Fibroblast of skin of scalp (primary cell): Measurements from ENCODE around the gene TMEM238.
"Not testable (repeated sequence)": the region's sequence is repeated elsewhere in the genome, so short reads cannot be mapped to it uniquely, and the experiment has no call there.

ENCODE experiments used
- DNase-seq: peaks from one replicate; pipeline ENCODE4 v3.0.0-alpha.2; 2013

The TMEM238 gene

DNA sequence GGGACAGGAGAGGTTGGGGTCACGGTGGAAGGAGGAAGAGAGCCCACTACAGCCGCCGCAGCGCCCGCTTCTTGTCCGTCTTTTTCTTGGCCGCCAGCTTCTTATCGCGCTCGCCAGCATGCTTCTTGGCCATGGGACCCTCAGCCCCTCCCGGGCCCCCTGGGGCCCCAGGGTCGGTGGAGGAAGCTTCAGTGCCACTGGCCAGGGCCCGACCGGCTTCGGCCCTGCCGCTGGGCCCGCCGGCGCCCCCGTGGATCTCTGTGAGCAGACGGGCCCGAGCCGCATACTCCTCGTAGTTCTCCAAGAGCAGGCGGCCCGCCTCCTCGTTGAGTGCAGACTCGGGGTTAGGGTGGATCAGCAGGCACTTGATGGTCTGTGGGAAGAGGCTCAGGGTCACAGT is 17.3 kb upstream of the TMEM238 start:
- not testable (repeated sequence) for DNase-seq

- no peak for DNase-seq
Measured at GRCh38 chr19:55400281-55401087, 16.4 kb upstream of the TMEM238 start.

DNA sequence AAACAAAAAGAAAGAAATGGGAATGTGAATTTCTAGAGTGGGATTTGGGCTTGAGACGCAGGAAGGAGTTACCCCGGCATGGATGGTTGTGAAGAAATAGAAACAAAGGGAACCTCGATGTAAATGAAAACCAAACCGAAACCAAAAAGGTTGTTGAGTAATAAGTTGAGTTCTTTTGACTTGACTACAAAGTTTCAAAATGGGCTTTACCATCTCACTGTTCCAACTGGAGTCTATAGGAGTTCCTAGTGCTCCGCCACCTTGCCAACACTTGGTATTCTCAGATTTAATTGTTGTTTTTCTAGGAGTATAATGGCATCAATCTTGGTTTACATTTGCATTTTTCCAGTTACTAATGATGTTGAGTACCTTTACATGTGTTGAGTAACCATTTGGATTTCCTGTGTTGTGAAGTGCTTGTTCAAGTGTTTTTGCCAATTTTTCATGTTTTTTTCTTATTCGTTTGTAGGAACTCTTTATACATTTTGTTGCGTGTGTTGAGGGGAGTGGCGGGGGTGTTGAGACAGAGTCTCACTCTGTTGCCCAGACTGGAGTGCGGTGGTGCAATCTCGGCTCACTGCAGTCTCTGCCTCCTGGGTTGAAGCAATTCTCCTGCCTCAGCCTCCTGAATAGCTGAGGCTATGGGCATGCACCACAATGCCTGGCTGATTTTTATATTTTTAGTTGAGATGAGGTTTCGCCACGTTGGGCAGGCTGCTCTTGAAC is 14.3 kb upstream of the TMEM238 start:
- no peak for DNase-seq

DNA sequence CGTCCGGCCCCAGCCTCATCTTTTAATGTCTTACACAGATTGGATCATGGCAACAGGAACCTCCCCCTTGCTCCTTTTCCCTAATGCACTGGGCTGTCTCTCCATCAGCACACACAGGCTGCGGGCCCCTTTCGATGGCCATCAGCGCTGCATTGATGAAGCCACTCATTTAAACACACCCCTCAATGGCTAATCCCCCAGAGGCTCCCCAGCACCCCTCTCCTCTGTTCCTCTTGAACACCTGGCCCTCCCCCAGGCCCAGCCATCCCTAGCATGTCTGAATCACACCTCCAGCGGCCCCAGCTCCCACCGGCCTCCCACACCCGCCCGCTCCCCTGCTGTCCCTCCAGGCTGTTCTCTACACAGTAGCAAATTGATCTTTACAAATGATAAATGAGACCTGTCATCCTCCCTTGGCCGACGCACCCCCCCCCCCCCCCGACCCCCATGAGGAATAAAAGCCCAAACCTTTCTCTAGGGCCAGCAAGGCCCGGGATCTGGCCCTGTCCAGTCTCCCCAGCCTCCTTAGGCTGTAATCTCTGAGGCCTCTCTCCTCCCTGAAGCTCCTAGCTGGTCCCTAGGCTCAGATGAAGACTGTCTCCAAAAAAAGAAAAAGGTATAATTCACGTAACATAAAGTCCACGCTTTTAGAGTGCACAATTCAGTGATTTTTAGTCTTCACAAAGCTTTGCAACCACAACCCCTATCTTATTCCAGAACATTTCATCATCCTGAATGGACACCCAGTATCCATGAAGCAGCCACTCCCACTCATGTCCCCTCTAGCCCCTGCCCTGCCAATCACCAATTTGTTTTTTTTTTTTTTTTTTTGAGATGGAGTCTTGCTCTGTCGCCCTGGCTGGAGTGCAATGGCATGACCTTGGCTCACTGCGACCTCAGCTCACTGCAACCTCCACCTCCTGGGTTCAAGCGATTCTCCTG is 9.0 kb upstream of the TMEM238 start:
- DNase-seq: no peak

- DNase-seq: no peak
Measured at GRCh38 chr19:55391702-55392615, 7.9 kb upstream of the TMEM238 start.

- DNase-seq: no peak
Measured at GRCh38 chr19:55391191-55391670, 7.1 kb upstream of the TMEM238 start.

- peak; percentile 35 for DNase-seq
Measured at GRCh38 chr19:55390461-55390880, 6.4 kb upstream of the TMEM238 start.

GRCh38 chr19:55389386-55390317 is 5.6 kb upstream of the TMEM238 start:
- DNase-seq: no peak

- no peak for DNase-seq
Measured at GRCh38 chr19:55387736-55388497, 3.8 kb upstream of the TMEM238 start.

DNA sequence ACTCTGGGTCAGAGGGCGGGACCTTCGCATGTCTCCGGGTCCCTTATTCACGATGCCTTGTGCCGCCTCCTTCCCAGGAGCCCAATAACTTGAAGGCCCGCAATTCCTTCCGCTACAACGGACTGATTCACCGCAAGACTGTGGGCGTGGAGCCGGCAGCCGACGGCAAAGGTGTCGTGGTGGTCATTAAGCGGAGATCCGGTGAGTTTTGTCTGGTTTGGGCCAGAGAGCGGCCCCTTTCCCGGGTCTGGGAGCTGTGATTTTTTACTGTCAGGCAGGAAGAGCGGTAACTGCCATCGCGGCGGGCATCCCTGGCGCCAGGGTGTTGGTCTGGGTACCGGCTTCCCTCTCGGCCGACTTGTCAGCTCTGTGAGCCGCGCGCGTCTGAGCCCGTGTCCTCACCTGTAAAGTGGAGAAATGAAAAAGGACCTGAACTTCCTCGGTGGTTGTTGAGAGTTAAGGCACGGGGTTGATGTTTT is 2.4 kb upstream of the TMEM238 start:
- DNase-seq: no peak

DNA sequence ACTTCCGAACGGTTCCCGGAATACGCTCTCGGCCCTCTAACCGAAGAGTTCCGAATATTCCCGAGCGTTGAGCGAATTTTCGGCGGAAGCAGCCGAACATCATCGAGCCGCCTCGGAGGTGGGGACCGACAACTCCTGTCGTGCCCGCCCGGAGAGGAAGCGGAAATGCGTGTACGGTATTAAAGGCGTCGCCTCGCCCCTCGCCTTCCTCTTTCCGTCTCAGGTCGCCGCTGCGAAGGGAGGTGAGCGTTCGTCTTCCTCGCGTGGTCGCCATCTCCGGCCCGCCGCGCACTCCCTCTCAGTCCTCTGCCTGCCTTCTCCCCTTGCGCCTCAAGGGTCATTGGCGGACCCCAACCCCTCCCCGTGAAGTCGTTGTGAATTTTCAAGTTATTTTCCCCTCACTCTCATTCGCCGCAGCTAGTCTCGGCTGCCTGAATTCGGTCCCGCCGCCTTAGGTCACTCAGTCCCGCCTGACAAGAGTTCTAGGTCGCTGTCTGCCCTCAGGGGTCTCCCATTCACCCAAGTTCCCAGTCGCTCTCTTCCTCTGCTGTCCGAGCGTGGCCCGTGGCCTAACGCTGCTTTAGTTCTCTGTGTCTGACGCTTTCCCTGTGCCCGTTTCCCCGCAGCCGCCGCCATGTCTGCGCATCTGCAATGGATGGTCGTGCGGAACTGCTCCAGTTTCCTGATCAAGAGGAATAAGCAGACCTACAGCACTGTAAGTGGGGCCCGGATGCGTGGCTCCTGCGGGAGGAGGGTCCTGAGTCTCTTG is 1.8 kb upstream of the TMEM238 start, which contains the start of gene RPL28:
Gene RPL28 (plus strand): TSS at position 209 of the 769 bp plus-strand sequence. CDS start 426 bp downstream, at position 635.
- peak; percentile 98 for DNase-seq

DNA sequence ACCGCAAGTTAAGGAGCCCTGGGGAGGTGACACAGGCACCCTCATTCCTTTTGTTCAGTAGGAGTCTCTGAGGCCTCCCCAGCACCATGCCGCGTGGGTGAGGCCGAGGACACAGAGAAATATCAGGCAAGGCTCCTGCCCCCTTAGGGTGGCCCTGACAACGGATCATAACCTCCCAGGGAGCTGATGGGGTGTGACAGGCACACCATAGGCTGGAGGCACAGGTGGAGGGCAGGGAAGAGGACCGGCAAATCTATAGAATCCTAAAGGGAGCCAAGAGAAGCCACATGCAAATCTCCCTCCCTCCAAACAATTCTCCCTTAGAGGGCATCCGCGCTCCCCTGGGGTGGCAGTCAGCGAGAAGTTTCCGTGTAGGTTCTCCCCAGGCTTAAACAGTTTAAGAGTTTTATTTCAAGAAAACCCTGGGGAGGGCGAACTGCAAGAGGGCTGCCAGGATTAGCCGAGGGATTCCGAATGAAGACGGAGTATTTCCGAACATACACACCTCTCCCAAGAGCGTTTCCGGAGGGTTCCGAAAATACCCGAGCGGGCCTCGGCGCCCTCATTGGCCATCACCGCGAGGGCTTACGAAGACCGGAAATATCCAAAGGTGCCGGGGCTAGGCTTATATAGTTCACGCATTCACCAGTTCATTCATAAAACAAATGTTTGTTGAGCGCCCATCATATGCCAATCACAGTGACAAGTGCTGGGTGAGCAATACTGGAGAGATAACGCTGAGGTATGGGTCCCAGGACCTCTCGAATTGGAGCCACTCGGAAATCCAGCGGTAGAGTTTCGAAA is 1.0 kb upstream of the TMEM238 start:
- DNase-seq: peak; percentile 96

DNA sequence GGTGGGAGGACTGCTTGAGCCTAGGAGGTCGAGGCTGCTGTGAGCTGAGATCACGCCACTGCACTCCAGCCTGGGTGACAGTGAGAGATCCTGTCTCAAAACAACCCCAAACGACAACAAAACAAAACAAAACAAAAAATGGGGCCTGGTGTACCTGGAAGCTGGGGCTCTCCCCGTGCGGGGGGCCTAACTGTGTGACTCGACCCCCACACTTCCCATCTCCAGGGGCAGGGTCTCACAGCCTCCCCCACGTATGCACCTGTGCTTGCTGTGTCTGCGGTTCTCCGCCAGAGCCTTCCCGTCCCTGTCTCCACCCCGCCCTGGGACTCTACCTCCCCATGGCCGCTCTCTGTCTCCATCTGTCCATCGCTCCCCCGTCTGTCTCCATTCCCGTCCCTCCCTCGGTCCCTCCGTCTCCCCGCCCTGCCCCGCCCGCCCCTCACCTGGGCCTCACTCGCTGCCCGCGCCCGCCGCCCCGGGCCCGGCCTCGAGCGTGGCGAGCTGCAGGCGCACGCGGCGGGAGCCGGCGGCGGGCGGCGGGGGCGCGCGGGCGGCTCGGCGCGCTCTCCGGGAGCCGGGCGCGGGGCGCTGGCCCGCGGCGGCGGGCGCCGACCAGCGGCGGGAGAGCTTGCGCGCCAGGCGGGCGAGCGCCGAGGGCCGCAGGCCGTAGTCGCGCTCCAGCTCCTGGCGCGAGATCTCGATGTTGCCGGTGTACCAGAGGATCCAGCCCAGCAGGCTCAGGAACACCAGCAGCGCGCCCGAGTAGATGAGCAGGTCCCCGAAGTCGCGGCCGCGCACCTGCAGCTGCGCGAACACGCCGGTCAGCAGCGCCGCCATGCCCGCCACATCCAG is 587 bp downstream of the TMEM238 start:
- DNase-seq: peak; percentile 64

GRCh38 chr19:55382522-55383054 is 1.5 kb downstream of the TMEM238 start:
- DNase-seq: no peak

GRCh38 chr19:55382013-55382412 is 2.1 kb downstream of the TMEM238 start:
- DNase-seq: no peak

- no peak for DNase-seq
Measured at GRCh38 chr19:55379174-55379573, 4.9 kb downstream of the TMEM238 start.
